ENCODE results near the gene RBMS1. TPM values are rescaled to one million over a fixed set of nuclear protein-coding genes. Genes with fewer than 3 reads are reported as not detected.

Gene RBMS1
- total RNA-seq, 3 donors from 2014 or later (not counting 1 experiment from before 2014, with no cell fraction given): 111 to 167 (median 132) TPM

DNA sequence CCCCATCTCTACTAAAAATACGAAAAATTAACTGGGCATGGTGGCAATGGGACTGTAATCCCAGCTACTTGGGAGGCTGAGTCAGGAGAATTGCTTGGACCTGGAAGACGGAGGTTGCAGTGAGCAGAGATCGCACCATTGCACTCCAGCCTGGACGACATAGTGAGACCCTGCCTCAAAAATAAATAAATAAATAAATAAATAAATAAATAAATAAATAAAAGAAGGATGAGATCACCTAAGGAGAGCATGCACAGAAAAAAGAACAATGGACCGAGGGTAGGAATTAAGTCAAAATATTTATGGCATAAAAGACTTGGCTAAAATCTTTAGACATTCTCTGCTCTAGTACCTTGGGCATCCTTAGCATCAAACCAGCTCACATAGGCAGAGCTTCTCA is 8.9 kb upstream of the RBMS1 start:
- Mint-ChIP-seq H3K9me3 (no peaks in the 10 kb centered on the region), H3K4me1 (peaks cover 13 to 14% of the 10 kb centered on the region in 2 donors), H3K36me3 (no peaks in the 10 kb centered on the region), H3K27me3 (ENCODE audit: low read depth in 2 of 2) (peaks cover 0 to 4% of the 10 kb centered on the region in 2 donors), H3K4me3 (no peak overlapping the region), H3K27ac (no peak overlapping the region)
- no peaks in the 10 kb centered on the region for H3K27me3 ChIP-seq (ENCODE audit: control insufficient read depth, insufficient read depth, low read length)
- intact Hi-C loops (cut with micrococcal nuclease): no loop called here
- no peak overlapping the region for H3K4me3 ChIP-seq (ENCODE audit: low read length)
- 61% methylated on average over 3 of the region's 5 CpGs for WGBS (ENCODE audit: insufficient coverage)
- no peak overlapping the region for H3K27ac ChIP-seq (ENCODE audit: low read length)
- ATAC-seq (no peak), DNase-seq (no peak)
- H3K9me3 ChIP-seq (ENCODE audit: control insufficient read depth, insufficient read depth, low read length): no peaks in the 10 kb centered on the region
- no peaks in the 10 kb centered on the region for H3K36me3 ChIP-seq (ENCODE audit: control insufficient read depth, insufficient read depth, low read length)
- peaks cover 6% of the 10 kb centered on the region for H3K4me1 ChIP-seq (ENCODE audit: control insufficient read depth, insufficient read depth, low read length)
- TF ChIP-seq, protein P1, sequence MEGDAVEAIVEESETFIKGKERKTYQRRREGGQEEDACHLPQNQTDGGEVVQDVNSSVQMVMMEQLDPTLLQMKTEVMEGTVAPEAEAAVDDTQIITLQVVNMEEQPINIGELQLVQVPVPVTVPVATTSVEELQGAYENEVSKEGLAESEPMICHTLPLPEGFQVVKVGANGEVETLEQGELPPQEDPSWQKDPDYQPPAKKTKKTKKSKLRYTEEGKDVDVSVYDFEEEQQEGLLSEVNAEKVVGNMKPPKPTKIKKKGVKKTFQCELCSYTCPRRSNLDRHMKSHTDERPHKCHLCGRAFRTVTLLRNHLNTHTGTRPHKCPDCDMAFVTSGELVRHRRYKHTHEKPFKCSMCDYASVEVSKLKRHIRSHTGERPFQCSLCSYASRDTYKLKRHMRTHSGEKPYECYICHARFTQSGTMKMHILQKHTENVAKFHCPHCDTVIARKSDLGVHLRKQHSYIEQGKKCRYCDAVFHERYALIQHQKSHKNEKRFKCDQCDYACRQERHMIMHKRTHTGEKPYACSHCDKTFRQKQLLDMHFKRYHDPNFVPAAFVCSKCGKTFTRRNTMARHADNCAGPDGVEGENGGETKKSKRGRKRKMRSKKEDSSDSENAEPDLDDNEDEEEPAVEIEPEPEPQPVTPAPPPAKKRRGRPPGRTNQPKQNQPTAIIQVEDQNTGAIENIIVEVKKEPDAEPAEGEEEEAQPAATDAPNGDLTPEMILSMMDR (IDR thresholded peaks at IDR 0.05): no peak

DNA sequence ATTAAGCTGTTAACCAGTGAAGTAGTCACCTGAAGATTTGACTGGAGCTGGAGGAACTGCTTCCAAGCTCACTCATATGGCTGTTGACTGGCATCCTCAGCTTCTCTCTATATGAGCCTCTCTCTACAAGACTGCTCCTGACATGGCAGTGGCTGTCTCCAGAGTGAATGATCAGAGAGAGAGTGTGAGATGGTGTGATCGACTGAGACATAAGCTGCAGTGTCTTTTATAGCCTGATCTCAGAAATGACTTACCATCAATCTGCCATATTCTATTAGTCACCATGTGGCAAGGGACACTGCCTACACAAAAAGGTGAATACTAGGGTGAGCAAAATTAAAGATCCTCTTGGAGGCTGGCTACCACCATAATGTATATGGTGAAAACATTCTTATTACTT is 7.8 kb upstream of the RBMS1 start:
- ATAC-seq (no peak), DNase-seq (no peak)
- H3K4me3 ChIP-seq (ENCODE audit: low read length): no peak overlapping the region
- peaks cover 3% of the 10 kb centered on the region in 2 donors for H3K4me1 Mint-ChIP-seq
- peaks cover 0 to 6% of the 10 kb centered on the region in 2 donors for H3K27me3 Mint-ChIP-seq (ENCODE audit: low read depth in 2 of 2)
- no peaks in the 10 kb centered on the region for H3K27me3 ChIP-seq (ENCODE audit: control insufficient read depth, insufficient read depth, low read length)
- H3K4me3 Mint-ChIP-seq: no peak overlapping the region
- H3K27ac ChIP-seq (ENCODE audit: low read length): no peak overlapping the region
- no peaks in the 10 kb centered on the region for H3K36me3 ChIP-seq (ENCODE audit: control insufficient read depth, insufficient read depth, low read length)
- TF ChIP-seq, protein P1 (IDR thresholded peaks at IDR 0.05): no peak
- 100% methylated on average over 1 of the region's 1 CpG for WGBS (ENCODE audit: insufficient coverage)
- H3K27ac Mint-ChIP-seq: no peak overlapping the region
- H3K4me1 ChIP-seq (ENCODE audit: control insufficient read depth, insufficient read depth, low read length): no peaks in the 10 kb centered on the region
- no peaks in the 10 kb centered on the region for H3K9me3 Mint-ChIP-seq
- H3K36me3 Mint-ChIP-seq: no peaks in the 10 kb centered on the region
- H3K9me3 ChIP-seq (ENCODE audit: control insufficient read depth, insufficient read depth, low read length): no peaks in the 10 kb centered on the region
- intact Hi-C loops (cut with micrococcal nuclease): no loop called here

DNA sequence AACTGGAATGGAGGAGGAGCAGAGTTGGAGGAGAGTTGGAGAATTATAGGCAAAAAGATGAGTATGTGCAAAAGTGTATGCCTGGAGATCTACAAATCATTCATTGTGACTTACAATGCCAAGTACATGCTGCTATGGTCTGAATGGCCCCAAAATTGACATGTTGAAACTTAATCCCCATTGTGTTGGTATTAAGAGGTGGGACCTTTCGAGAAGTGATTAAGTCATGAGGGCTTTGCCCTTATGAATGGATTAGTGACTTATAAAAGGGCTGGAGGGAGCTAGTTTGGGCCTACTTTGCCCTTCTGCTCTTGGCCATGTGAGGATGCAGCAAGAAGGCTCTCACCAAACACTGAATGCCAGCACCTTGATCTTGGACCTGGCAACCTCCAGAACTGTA is 6.3 kb upstream of the RBMS1 start:
- Histone ChIP-seq H3K27me3 (ENCODE audit: control insufficient read depth, insufficient read depth, low read length) (peaks cover 2% of the 10 kb centered on the region), H3K4me3 (ENCODE audit: low read length) (no peak overlapping the region), H3K27ac (ENCODE audit: low read length) (no peak overlapping the region), H3K36me3 (ENCODE audit: control insufficient read depth, insufficient read depth, low read length) (no peaks in the 10 kb centered on the region), H3K9me3 (ENCODE audit: control insufficient read depth, insufficient read depth, low read length) (no peaks in the 10 kb centered on the region), H3K4me1 (ENCODE audit: control insufficient read depth, insufficient read depth, low read length) (no peaks in the 10 kb centered on the region)
- Mint-ChIP-seq H3K27me3 (ENCODE audit: low read depth in 2 of 2) (peaks cover 9 to 13% of the 10 kb centered on the region in 2 donors), H3K27ac (no peak overlapping the region), H3K4me1 (no peaks in the 10 kb centered on the region), H3K36me3 (no peaks in the 10 kb centered on the region), H3K4me3 (no peak overlapping the region), H3K9me3 (no peaks in the 10 kb centered on the region)
- DNase-seq (no peak), ATAC-seq (no peak)
- WGBS (ENCODE audit: insufficient coverage): 92% methylated on average over 1 of the region's 1 CpG
- intact Hi-C loops (cut with micrococcal nuclease): loop anchor here (10.0 kb wide), 1 partner anchor 175 kb away; no protein-coding TSS in a partner anchor
- TF ChIP-seq, protein P1 (IDR thresholded peaks at IDR 0.05): no peak

DNA sequence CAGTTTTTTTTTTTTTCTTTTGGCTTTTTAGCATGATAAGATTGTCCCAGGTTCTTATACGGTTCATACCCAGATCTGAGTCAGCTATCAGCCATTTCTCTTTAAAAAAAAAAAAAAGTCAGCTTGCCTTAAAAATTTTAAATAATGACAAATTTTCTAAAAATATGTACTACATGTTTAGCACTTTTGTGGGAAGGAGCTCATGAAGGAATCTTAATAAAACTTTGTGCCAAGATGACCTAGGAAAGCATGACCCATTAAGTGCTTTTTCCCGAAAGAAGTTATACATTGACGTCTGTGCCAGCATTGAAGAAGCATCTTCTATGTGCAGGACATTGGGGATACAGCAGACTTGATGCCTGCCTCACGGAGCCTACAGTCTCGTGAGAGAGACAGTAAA is 4.5 kb upstream of the RBMS1 start:
- H3K4me1 Mint-ChIP-seq: peaks cover 0 to 6% of the 10 kb centered on the region in 2 donors
- H3K9me3 Mint-ChIP-seq: no peaks in the 10 kb centered on the region
- no peak overlapping the region for H3K27ac ChIP-seq (ENCODE audit: low read length)
- DNase-seq: no peak
- H3K4me3 ChIP-seq (ENCODE audit: low read length): no peak overlapping the region
- intact Hi-C loops (cut with micrococcal nuclease): loop anchor here (10.0 kb wide), 1 partner anchor 173 kb away; no protein-coding TSS in a partner anchor
- H3K4me1 ChIP-seq (ENCODE audit: control insufficient read depth, insufficient read depth, low read length): peaks cover 3% of the 10 kb centered on the region
- no peak overlapping the region for H3K4me3 Mint-ChIP-seq
- H3K27me3 ChIP-seq (ENCODE audit: control insufficient read depth, insufficient read depth, low read length): peaks cover 8% of the 10 kb centered on the region
- H3K9me3 ChIP-seq (ENCODE audit: control insufficient read depth, insufficient read depth, low read length): no peaks in the 10 kb centered on the region
- TF ChIP-seq, protein P1 (IDR thresholded peaks at IDR 0.05): no peak
- H3K36me3 Mint-ChIP-seq: no peaks in the 10 kb centered on the region
- H3K27me3 Mint-ChIP-seq (ENCODE audit: low read depth in 2 of 2): peaks cover 9 to 21% of the 10 kb centered on the region in 2 donors
- H3K36me3 ChIP-seq (ENCODE audit: control insufficient read depth, insufficient read depth, low read length): no peaks in the 10 kb centered on the region
- H3K27ac Mint-ChIP-seq: no peak overlapping the region
- ATAC-seq: no peak
- 96% methylated on average over 4 of the region's 5 CpGs for WGBS (ENCODE audit: insufficient coverage)
